GM21526 (cell line): ENCODE results near the gene KRTAP24-1.

Source experiments
- ATAC-seq: cut with Tn5 transposase; IDR thresholded peaks from one replicate; pipeline ENCODE4 v1.9.1; 2021; ENCODE audit warnings: moderate library complexity; ENCODE audit not compliant: unreplicated experiment, low FRiP score

KRTAP24-1 gene

DNA sequence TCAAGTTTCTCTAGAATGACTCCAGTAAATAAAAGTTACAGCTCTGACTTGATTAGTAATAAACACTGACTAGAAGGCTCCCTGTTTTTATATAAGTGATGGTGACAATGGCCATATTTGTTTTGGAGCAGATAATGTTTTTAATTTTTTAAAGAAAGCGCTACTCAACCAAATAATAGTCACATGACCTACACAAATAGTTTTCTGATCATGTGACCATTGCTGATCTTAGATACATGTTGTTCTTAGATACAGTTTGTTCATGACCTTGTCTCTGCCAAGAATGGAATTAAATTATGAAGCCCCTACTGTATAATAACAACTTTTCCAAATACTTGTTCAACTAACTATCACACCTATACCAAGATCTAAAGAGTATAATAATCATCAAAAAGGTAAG is 44.6 kb downstream of the KRTAP24-1 start:
- no peak for ATAC-seq

DNA sequence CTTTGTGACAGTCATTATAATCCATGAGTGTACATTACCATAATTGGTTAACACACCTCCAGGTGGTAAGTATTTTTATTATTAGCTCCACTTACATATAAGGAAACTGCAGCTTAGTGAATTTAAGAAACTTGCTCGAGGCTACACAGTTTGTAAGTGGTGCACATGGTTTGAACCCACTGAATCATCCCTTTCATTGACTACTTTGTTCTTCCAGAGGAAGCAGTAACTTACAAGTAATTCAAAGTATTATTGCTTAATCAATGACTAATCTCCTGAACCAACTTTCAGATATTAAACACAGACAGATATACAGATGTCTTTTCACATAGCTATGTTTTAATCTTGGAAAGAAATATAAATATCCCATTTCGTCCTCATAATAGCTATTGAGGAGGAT is 48.1 kb downstream of the KRTAP24-1 start:
- no peak for ATAC-seq

DNA sequence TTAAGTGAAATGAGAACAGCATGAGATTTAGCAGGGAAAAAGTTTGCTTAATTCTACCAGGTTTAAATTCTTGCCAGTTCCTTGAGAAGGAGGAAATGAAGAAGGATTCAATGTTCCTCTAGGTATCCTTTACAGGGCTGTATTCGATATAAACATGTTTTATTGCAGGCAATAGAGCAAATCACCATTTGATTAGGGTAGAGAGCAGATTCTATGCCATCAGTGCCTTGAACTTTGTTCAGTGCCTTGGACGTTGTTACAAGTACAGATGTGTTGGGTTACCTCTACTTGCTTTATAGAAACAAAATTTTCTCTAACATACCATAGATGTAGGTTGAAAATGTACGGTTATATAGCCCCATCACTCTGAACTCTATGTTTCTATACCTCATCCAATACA is 48.7 kb downstream of the KRTAP24-1 start:
- ATAC-seq = no peak

DNA sequence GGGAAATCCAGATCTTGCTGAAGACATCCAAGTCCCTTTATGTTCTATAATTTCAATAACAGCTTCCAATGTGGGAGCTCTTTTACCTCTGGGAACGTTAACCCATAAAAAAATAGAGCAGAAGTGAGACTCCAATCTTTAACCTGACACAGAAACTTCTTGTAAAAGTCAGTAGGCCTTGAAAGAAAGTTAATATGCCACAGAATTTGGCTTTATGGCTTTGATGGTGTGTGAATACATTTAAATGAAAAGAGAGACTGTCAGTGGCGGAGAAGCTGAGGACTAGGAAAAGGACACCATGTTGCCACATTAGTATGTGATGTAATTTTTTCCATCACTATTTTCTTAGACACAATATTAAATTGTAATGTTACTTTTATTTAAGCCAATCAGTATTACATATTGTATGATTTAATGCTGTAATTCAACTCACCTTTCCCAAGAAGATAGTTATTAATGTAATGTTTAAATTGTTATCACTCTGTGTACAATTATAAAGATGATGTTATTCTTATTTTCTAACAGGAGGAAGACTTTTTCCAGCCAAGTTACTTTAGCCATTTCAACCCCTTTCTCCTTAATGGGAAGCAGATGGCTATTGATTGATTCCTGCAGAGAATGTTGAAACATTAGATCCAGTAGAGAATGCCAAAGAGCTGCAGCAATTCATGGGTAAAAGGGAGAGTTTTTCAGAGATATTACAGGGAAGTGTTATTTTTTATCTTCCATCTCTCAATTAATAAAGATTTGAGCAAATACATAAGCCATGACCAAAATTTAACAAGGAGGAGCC is 49.3 kb downstream of the KRTAP24-1 start:
- no peak for ATAC-seq

DNA sequence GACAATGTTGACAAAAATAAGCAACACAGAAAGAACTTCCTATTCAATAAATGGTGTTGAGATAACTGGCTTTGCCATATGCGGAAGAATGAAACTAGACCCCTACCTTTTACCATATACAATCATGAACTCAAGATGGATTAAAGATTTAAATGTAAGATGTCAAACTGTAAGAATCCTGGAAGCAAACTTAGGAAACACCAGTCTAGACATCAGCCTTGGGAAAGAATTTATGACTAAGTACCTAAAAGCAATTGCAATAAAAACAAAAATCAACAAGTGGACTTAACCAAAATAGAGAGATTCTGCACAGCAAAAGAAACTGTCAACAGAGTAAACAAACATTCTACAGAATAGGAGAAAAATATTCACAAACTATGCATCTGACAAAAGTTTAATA is 50.7 kb downstream of the KRTAP24-1 start:
- no peak for ATAC-seq
